ENCODE measurements around the gene CUX1. TPM values are rescaled to one million over a fixed set of nuclear protein-coding genes. Genes with fewer than 3 reads are reported as not detected.
"Not testable (repeated sequence)": the region's sequence is repeated elsewhere in the genome, so short reads cannot be mapped to it uniquely, and the experiment has no call there.

CUX1 gene
- total and polyA plus RNA-seq, 2 donors (not counting 1 experiment from before 2014, with no cell fraction given): 22.7 to 38.1 TPM

GRCh38 chr7:101795461-101795860, 22.0 kb upstream of the CUX1 start:
- Histone ChIP-seq H3K79me2 (ENCODE audit: control insufficient read depth, insufficient read depth, low read length) (no peaks in the 10 kb centered on the region), H3K4me3 (replicated peaks in 1 of 4; ENCODE audit: control extremely low read depth in 1 of 4, insufficient read depth in 1 of 4, low read depth in 3 of 4, low read length in 4 of 4) (no peak overlapping the region), H4K20me1 (ENCODE audit: control insufficient read depth, extremely low read depth, insufficient read depth, low read length) (no peaks in the 10 kb centered on the region), H3K9me3 (ENCODE audit: control insufficient read depth, insufficient read depth, low read depth, low read length) (no peaks in the 10 kb centered on the region), H3K36me3 (ENCODE audit: control insufficient read depth, insufficient read depth, low read length) (no peaks in the 10 kb centered on the region), H3K4me2 (ENCODE audit: extremely low read depth, insufficient read depth, low read length) (no peak overlapping the region), H3K27me3 (ENCODE audit: control insufficient read depth, insufficient read depth, low read length) (peaks cover 3% of the 10 kb centered on the region), H2AFZ (ENCODE audit: low read length) (no peak overlapping the region), H3K4me1 (ENCODE audit: control insufficient read depth, extremely low read depth, insufficient read depth, low read length) (no peaks in the 10 kb centered on the region), H3K27ac (ENCODE audit: insufficient read depth, low read length) (no peak overlapping the region), H3K9ac (ENCODE audit: insufficient read depth, low read length) (no peak overlapping the region)
- TF ChIP-seq, protein P1, sequence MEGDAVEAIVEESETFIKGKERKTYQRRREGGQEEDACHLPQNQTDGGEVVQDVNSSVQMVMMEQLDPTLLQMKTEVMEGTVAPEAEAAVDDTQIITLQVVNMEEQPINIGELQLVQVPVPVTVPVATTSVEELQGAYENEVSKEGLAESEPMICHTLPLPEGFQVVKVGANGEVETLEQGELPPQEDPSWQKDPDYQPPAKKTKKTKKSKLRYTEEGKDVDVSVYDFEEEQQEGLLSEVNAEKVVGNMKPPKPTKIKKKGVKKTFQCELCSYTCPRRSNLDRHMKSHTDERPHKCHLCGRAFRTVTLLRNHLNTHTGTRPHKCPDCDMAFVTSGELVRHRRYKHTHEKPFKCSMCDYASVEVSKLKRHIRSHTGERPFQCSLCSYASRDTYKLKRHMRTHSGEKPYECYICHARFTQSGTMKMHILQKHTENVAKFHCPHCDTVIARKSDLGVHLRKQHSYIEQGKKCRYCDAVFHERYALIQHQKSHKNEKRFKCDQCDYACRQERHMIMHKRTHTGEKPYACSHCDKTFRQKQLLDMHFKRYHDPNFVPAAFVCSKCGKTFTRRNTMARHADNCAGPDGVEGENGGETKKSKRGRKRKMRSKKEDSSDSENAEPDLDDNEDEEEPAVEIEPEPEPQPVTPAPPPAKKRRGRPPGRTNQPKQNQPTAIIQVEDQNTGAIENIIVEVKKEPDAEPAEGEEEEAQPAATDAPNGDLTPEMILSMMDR (conservative IDR thresholded peaks at IDR 0.05 in 1 of 2, IDR thresholded peaks at IDR 0.05 in 1 of 2; ENCODE audit: low read depth in 1 of 2, low read length in 2 of 2): no peak
- TF ChIP-seq EZH2 (IDR thresholded peaks at IDR 0.05; ENCODE audit: low read length, missing control alignments): no peak
- DNase-seq (ENCODE audit: low read depth in 2 of 2): no peak

GRCh38 chr7:101798173-101798572, 19.3 kb upstream of the CUX1 start:
- H3K79me2 ChIP-seq (ENCODE audit: control insufficient read depth, insufficient read depth, low read length); DNase-seq (ENCODE audit: low read depth in 2 of 2); H3K9ac ChIP-seq (ENCODE audit: insufficient read depth, low read length); H3K9me3 ChIP-seq (ENCODE audit: control insufficient read depth, insufficient read depth, low read depth, low read length); H3K4me1 ChIP-seq (ENCODE audit: control insufficient read depth, extremely low read depth, insufficient read depth, low read length); H3K4me3 ChIP-seq (replicated peaks in 1 of 4; ENCODE audit: control extremely low read depth in 1 of 4, insufficient read depth in 1 of 4, low read depth in 3 of 4, low read length in 4 of 4); H3K36me3 ChIP-seq (ENCODE audit: control insufficient read depth, insufficient read depth, low read length); H2AFZ ChIP-seq (ENCODE audit: low read length); H3K27me3 ChIP-seq (ENCODE audit: control insufficient read depth, insufficient read depth, low read length); H3K4me2 ChIP-seq (ENCODE audit: extremely low read depth, insufficient read depth, low read length); H4K20me1 ChIP-seq (ENCODE audit: control insufficient read depth, extremely low read depth, insufficient read depth, low read length); H3K27ac ChIP-seq (ENCODE audit: insufficient read depth, low read length): not testable (repeated sequence)

DNA sequence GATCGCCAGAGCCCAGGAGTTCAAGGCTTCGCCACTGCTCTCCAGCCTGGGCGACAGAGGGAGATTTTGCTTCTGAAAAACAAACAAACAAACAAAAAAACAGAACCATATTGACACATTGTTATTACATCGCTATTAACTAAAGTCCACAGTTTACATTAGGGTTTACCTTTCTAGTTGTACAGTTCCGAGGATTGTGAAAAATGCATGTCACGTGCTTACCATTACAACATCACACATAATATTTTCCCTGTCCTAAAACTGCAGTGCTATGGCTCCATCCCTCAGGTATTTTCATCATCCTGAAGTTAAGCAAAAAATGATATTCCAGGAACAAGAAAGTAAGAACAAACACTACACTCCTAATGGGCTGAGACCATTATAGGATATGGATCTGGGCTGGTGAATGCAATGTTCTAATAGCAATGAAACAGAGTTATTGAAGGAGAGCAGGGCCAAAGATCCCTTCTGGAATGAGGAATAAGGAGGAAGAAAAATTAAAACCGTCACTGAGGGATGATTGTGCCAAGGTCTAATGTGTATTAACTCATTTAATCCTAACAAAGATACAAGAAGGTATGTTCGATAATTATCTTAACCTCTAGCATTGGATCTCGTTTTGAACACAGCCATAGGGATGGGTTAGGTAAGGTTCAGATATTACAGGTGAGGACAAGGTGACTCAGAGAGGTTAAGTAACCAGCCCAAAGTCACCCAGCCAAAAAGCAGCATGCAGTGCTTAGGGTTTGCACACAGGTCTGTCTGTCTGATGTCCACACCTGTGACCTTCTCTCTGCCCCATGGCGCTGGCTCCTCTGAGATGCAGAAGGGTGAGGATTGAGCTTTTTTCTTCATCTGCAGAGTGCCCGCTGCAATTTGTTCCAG, 14.0 kb upstream of the CUX1 start:
- H3K9me3 ChIP-seq (ENCODE audit: control insufficient read depth, insufficient read depth, low read depth, low read length): no peaks in the 10 kb centered on the region
- no peak overlapping the region for H3K9ac ChIP-seq (ENCODE audit: insufficient read depth, low read length)
- no peak overlapping the region for H3K4me2 ChIP-seq (ENCODE audit: extremely low read depth, insufficient read depth, low read length)
- H3K27ac ChIP-seq (ENCODE audit: insufficient read depth, low read length): no peak overlapping the region
- no peaks in the 10 kb centered on the region for H3K36me3 ChIP-seq (ENCODE audit: control insufficient read depth, insufficient read depth, low read length)
- H3K79me2 ChIP-seq (ENCODE audit: control insufficient read depth, insufficient read depth, low read length): no peaks in the 10 kb centered on the region
- no peaks in the 10 kb centered on the region for H3K4me1 ChIP-seq (ENCODE audit: control insufficient read depth, extremely low read depth, insufficient read depth, low read length)
- no peak overlapping the region for H2AFZ ChIP-seq (ENCODE audit: low read length)
- DNase-seq (ENCODE audit: low read depth in 2 of 2): no peak
- no peak overlapping the region for H3K4me3 ChIP-seq (replicated peaks in 1 of 4; ENCODE audit: control extremely low read depth in 1 of 4, insufficient read depth in 1 of 4, low read depth in 3 of 4, low read length in 4 of 4)
- peaks cover 26% of the 10 kb centered on the region for H3K27me3 ChIP-seq (ENCODE audit: control insufficient read depth, insufficient read depth, low read length)
- TF ChIP-seq EZH2 (IDR thresholded peaks at IDR 0.05; ENCODE audit: low read length, missing control alignments): no peak
- TF ChIP-seq, protein P1 (conservative IDR thresholded peaks at IDR 0.05 in 1 of 2, IDR thresholded peaks at IDR 0.05 in 1 of 2; ENCODE audit: low read depth in 1 of 2, low read length in 2 of 2): no peak
- H4K20me1 ChIP-seq (ENCODE audit: control insufficient read depth, extremely low read depth, insufficient read depth, low read length): no peaks in the 10 kb centered on the region

Measured in fibroblast of lung (primary cell).